SK-N-SH (cell line): ENCODE measurements around the gene SNAP25. TPM values are rescaled to one million over a fixed set of nuclear protein-coding genes. Genes with fewer than 3 reads are reported as not detected.

Source experiments
- CTCF ChIA-PET: fragments of 300-600, 350-600 bp; formaldehyde crosslinking; extraction: SDS; loops from one replicate; lab custom pipeline; 2021; lab: Yijun Ruan, JAX
- POLR2A ChIA-PET: fragments of 350-600 bp; sonication (Branson Sonifier 250); formaldehyde crosslinking; extraction: SDS; loops from one replicate; lab custom pipeline; 2020; ENCODE audit warnings: antibody characterized with exemption, inconsistent platforms; lab: Yijun Ruan, JAX
- DNase-seq: peaks from one replicate; pipeline ENCODE4 v3.0.0; 2012
- H2AFZ ChIP-seq: fragments of 200-600 bp; sonication (generic); 2 replicates; pipeline ENCODE4 v1.8.1; 2016; ENCODE audit warnings: antibody characterized with exemption, mild to moderate bottlenecking, low read depth
- H3F3A ChIP-seq: fragments of 200-600 bp; sonication (generic); replicated peaks from 2 replicates; pipeline ENCODE3; 2016; ENCODE audit warnings: antibody characterized with exemption, mild to moderate bottlenecking; ENCODE audit not compliant: insufficient read depth
- H3K27ac ChIP-seq, 2 experiments: fragments of 200-500 bp in 1 of 2; fragments of 200-600 bp in 1 of 2; sonication (Bioruptor generic) in 1 of 2; sonication (generic), shearing (Covaris generic) in 1 of 2; 2 replicates each; pipeline versions ENCODE4 v1.5.1 to v1.6.1; 2014 to 2016; ENCODE audit warnings: low read depth in 2 of 2, inconsistent platforms in 1 of 2, low read length in 1 of 2, mild to moderate bottlenecking in 1 of 2, mixed read lengths in 1 of 2
- H3K27me3 ChIP-seq: fragments of 200-600 bp; sonication (generic), shearing (Covaris generic); 2 replicates; pipeline ENCODE4 v1.6.1; 2016; ENCODE audit warnings: mixed run types; ENCODE audit not compliant: insufficient read depth
- H3K36me3 ChIP-seq, 2 experiments: fragments of 200-500 bp in 1 of 2; fragments of 200-600 bp in 1 of 2; sonication (Bioruptor generic) in 1 of 2; sonication (generic) in 1 of 2; replicated peaks in 1 of 2; 2 replicates each; pipeline versions ENCODE3 to v1.5.1; 2014 to 2016; ENCODE audit warnings: low read length in 1 of 2, mild to moderate bottlenecking in 1 of 2; ENCODE audit not compliant: insufficient read depth in 2 of 2, control insufficient read depth in 1 of 2
- H3K4me1 ChIP-seq, 2 experiments: fragments of 200-500 bp in 1 of 2; fragments of 200-600 bp in 1 of 2; sonication (Bioruptor generic) in 1 of 2; sonication (generic), shearing (Covaris generic) in 1 of 2; 2 replicates each; pipeline versions ENCODE4 v1.5.1 to v1.6.1; 2014 to 2016; ENCODE audit warnings: low read depth in 1 of 2, low read length in 1 of 2, mixed run types in 1 of 2; ENCODE audit not compliant: insufficient read depth in 2 of 2, control insufficient read depth in 1 of 2
- H3K4me2 ChIP-seq: fragments of 200-600 bp; sonication (generic), shearing (Covaris generic); 2 replicates; pipeline ENCODE4 v1.6.1; 2017; ENCODE audit warnings: mixed run types
- H3K4me3 ChIP-seq, 2 experiments: fragments of 200-500 bp in 1 of 2; fragments of 200-600 bp in 1 of 2; sonication (Bioruptor generic) in 1 of 2; sonication (generic), shearing (Covaris generic) in 1 of 2; 2 replicates each; pipeline versions ENCODE4 v1.5.1 to v1.8.1; 2014 to 2016; ENCODE audit warnings: low read depth in 2 of 2, inconsistent platforms in 1 of 2, low read length in 1 of 2, mild to moderate bottlenecking in 1 of 2, mixed read lengths in 1 of 2, moderate library complexity in 1 of 2
- H3K79me2 ChIP-seq: fragments of 200-600 bp; sonication (generic); 2 replicates; pipeline ENCODE4 v1.8.1; 2017; ENCODE audit warnings: mild to moderate bottlenecking; ENCODE audit not compliant: insufficient read depth
- H3K9ac ChIP-seq: fragments of 200-600 bp; sonication (generic); 2 replicates; pipeline ENCODE4 v1.6.1; 2017; ENCODE audit warnings: mixed run types
- H3K9me2 ChIP-seq: fragments of 200-600 bp; sonication (generic); 2 replicates; pipeline ENCODE4 v1.6.1; 2017; ENCODE audit warnings: mixed run types
- H3K9me3 ChIP-seq: fragments of 200-600 bp; sonication (generic); 2 replicates; pipeline ENCODE4 v1.6.1; 2017; ENCODE audit warnings: mixed run types, mild to moderate bottlenecking, moderate library complexity
- H4K20me1 ChIP-seq: fragments of 200-600 bp; sonication (generic); 2 replicates; pipeline ENCODE4 v1.6.1; 2017; ENCODE audit warnings: mild to moderate bottlenecking, mixed run types; ENCODE audit not compliant: insufficient read depth
- CTCF ChIP-seq: fragments of 200-600 bp; sonication (generic); IDR thresholded peaks from 2 replicates; pipeline ENCODE4 v1.6.1; 2017; ENCODE audit warnings: antibody characterized with exemption, mild to moderate bottlenecking, moderate library complexity
- EP300 ChIP-seq, 2 experiments: IDR thresholded peaks; 2 replicates each; pipeline versions ENCODE4 v1.4.0 to v1.6.1; 2012; ENCODE audit warnings: borderline replicate concordance in 1 of 2, low read depth in 1 of 2, low read length in 1 of 2
- EZH2phosphoT487 ChIP-seq: fragments of 200-600 bp; sonication (generic); IDR thresholded peaks from 2 replicates; pipeline ENCODE4 v1.6.1; 2017; ENCODE audit warnings: low read depth, mixed run types, mild to moderate bottlenecking, antibody characterized with exemption, moderate library complexity, borderline replicate concordance
- FOSL2 ChIP-seq: IDR thresholded peaks from 2 replicates; pipeline ENCODE4 v1.4.0; 2012; ENCODE audit warnings: low read depth, mild to moderate bottlenecking, moderate library complexity, borderline replicate concordance
- FOXM1 ChIP-seq: IDR thresholded peaks from 2 replicates; pipeline ENCODE4 v1.4.0; 2012; ENCODE audit warnings: low read depth, mild to moderate bottlenecking
- GATA2 ChIP-seq: sonication (generic); formaldehyde crosslinking; IDR thresholded peaks from 2 replicates; pipeline ENCODE4 v1.5.0; 2020; ENCODE audit warnings: mild to moderate bottlenecking, missing genetic modification reagents
- IRF3 ChIP-seq: fragments of 150-350 bp; IDR thresholded peaks from 2 replicates; pipeline ENCODE4 v1.6.1; 2016; ENCODE audit warnings: mild to moderate bottlenecking, low read depth, low read length
- JUND ChIP-seq: IDR thresholded peaks from 2 replicates; pipeline ENCODE4 v1.4.0; 2012
- NRF1 ChIP-seq: IDR thresholded peaks from 2 replicates; pipeline ENCODE4 v1.6.1; 2012; ENCODE audit warnings: low read depth, mild to moderate bottlenecking, low read length
- RAD21 ChIP-seq: IDR thresholded peaks from 2 replicates; pipeline ENCODE4 v1.6.1; 2012; ENCODE audit warnings: mild to moderate bottlenecking, low read length
- RFX5 ChIP-seq: IDR thresholded peaks from 2 replicates; pipeline ENCODE4 v1.6.1; 2012; ENCODE audit warnings: mild to moderate bottlenecking, improper control_type of control experiment, low read length
- SMC3 ChIP-seq: IDR thresholded peaks from 2 replicates; pipeline ENCODE4 v1.6.1; 2012; ENCODE audit warnings: low read depth, low read length, improper control_type of control experiment
- YY1 ChIP-seq: IDR thresholded peaks from 2 replicates; pipeline ENCODE4 v1.4.0; 2012; ENCODE audit warnings: low read depth, mild to moderate bottlenecking
- ZBTB33 ChIP-seq: IDR thresholded peaks from 2 replicates; pipeline ENCODE4 v1.4.0; 2012; ENCODE audit warnings: low read depth, borderline replicate concordance
- WGBS: methylation state at CpG from one replicate; pipeline ENCODE4 v1.1.6; 2017; ENCODE audit warnings: low lambda C conversion rate; 5-methylcytosine and 5-hydroxymethylcytosine counted together
- polyA plus RNA-seq, 3 experiments: library from polyadenylated mRNA; depleted of rRNA; stranded (reverse); fragments of >200 nt; gene quantifications; 2 replicates each; pipeline ENCODE4 v1.2.3, GENCODE V29; 2012
- TF ChIP-seq, protein P1 (sequence below): IDR thresholded peaks from 2 replicates; pipeline ENCODE4; 2012
- TF ChIP-seq, protein P2 (sequence below): IDR thresholded peaks from 2 replicates; pipeline ENCODE4 v1.4.0; 2012; ENCODE audit warnings: low read depth, borderline replicate concordance

Gene SNAP25
- polyA plus RNA-seq, 1 of the 3 experiments (the other 2 are of a cell fraction), result 42.4 TPM

GRCh38 chr20:10179574-10180298, 38.9 kb upstream of the SNAP25 start:
- H3K4me3 ChIP-seq, result no peak overlapping the region; a peak in 1 of 4 replicates
- H3K9me3 ChIP-seq, result no peaks in the 10 kb centered on the region
- no peak overlapping the region for H3K9ac ChIP-seq
- H3K4me1 ChIP-seq, result peaks cover 0 to 5% of the 10 kb centered on the region in 2 experiments; a peak in 1 of 4 replicates
- DNase-seq, result peak; percentile 22
- no peaks in the 10 kb centered on the region for H3K79me2 ChIP-seq
- ChIA-PET CTCF (interaction anchor here (0.6 to 2.0 kb wide), 14 partner anchors 8 to 742 kb away, joined by 3 to 11 read pairs (median 4); no protein-coding TSS in a partner anchor), POLR2A (no interaction called here)
- 82% methylated on average over 4 of the region's 4 CpGs for WGBS
- no peaks in the 10 kb centered on the region for H4K20me1 ChIP-seq
- H3K27ac ChIP-seq, result no peak overlapping the region
- TF ChIP-seq RAD21 (peak; percentile 52), EZH2phosphoT487 (no peak), CTCF (peak; percentile 63)
- no peak overlapping the region for H2AFZ ChIP-seq
- H3F3A ChIP-seq, result no peaks in the 10 kb centered on the region
- H3K4me2 ChIP-seq, result no peak overlapping the region
- H3K27me3 ChIP-seq, result no peaks in the 10 kb centered on the region
- H3K9me2 ChIP-seq, result peaks cover 3% of the 10 kb centered on the region; the same call in 1 of the 2 replicates
- H3K36me3 ChIP-seq, result no peaks in the 10 kb centered on the region

GRCh38 chr20:10180651-10181235, 37.9 kb upstream of the SNAP25 start:
- no peak for DNase-seq
- peaks cover 3% of the 10 kb centered on the region; the same call in 1 of the 2 replicates for H3K9me2 ChIP-seq
- H3K79me2 ChIP-seq, result no peaks in the 10 kb centered on the region
- no peaks in the 10 kb centered on the region for H3K27me3 ChIP-seq
- H4K20me1 ChIP-seq, result no peaks in the 10 kb centered on the region
- H2AFZ ChIP-seq, result no peak overlapping the region; the same call in 1 of the 2 replicates
- no peak overlapping the region for H3K4me3 ChIP-seq
- CTCF ChIA-PET, result no interaction called here
- peaks cover 0 to 5% of the 10 kb centered on the region in 2 experiments; a peak in 1 of 4 replicates for H3K4me1 ChIP-seq
- H3K27ac ChIP-seq, result no peak overlapping the region
- H3K36me3 ChIP-seq, result no peaks in the 10 kb centered on the region
- POLR2A ChIA-PET, result no interaction called here
- no peak overlapping the region for H3K9ac ChIP-seq
- no peaks in the 10 kb centered on the region for H3F3A ChIP-seq
- no peak overlapping the region for H3K4me2 ChIP-seq
- WGBS, result 76% methylated on average over 2 of the region's 2 CpGs
- no peaks in the 10 kb centered on the region for H3K9me3 ChIP-seq
- no peak for TF ChIP-seq IRF3
- TF ChIP-seq FOSL2, result no peak
- TF ChIP-seq EP300 (IDR thresholded peaks at IDR 0.05; ENCODE audit: borderline replicate concordance in 1 of 2, low read depth in 1 of 2, low read length in 1 of 2), result no peak
- TF ChIP-seq, protein P1, sequence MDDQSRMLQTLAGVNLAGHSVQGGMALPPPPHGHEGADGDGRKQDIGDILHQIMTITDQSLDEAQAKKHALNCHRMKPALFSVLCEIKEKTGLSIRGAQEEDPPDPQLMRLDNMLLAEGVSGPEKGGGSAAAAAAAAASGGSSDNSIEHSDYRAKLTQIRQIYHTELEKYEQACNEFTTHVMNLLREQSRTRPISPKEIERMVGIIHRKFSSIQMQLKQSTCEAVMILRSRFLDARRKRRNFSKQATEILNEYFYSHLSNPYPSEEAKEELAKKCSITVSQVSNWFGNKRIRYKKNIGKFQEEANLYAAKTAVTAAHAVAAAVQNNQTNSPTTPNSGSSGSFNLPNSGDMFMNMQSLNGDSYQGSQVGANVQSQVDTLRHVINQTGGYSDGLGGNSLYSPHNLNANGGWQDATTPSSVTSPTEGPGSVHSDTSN, result no peak
- no peak for TF ChIP-seq CTCF
- no peak for TF ChIP-seq YY1
- no peak for TF ChIP-seq FOXM1
- TF ChIP-seq JUND, result no peak
- TF ChIP-seq SMC3, result no peak
- no peak for TF ChIP-seq NRF1
- TF ChIP-seq ZBTB33, result no peak
- TF ChIP-seq, protein P2, sequence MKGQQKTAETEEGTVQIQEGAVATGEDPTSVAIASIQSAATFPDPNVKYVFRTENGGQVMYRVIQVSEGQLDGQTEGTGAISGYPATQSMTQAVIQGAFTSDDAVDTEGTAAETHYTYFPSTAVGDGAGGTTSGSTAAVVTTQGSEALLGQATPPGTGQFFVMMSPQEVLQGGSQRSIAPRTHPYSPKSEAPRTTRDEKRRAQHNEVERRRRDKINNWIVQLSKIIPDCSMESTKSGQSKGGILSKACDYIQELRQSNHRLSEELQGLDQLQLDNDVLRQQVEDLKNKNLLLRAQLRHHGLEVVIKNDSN, result no peak
- no peak for TF ChIP-seq RFX5
- no peak for TF ChIP-seq GATA2 (CRISPR knock-in tag)
